Measurements from ENCODE around the gene APH1B.

GRCh38 chr15:63308491-63308890, 31.1 kb downstream of the APH1B start:
- TF ChIP-seq, protein P1, sequence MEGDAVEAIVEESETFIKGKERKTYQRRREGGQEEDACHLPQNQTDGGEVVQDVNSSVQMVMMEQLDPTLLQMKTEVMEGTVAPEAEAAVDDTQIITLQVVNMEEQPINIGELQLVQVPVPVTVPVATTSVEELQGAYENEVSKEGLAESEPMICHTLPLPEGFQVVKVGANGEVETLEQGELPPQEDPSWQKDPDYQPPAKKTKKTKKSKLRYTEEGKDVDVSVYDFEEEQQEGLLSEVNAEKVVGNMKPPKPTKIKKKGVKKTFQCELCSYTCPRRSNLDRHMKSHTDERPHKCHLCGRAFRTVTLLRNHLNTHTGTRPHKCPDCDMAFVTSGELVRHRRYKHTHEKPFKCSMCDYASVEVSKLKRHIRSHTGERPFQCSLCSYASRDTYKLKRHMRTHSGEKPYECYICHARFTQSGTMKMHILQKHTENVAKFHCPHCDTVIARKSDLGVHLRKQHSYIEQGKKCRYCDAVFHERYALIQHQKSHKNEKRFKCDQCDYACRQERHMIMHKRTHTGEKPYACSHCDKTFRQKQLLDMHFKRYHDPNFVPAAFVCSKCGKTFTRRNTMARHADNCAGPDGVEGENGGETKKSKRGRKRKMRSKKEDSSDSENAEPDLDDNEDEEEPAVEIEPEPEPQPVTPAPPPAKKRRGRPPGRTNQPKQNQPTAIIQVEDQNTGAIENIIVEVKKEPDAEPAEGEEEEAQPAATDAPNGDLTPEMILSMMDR (IDR thresholded peaks at IDR 0.05 in 8 of 11, conservative IDR thresholded peaks at IDR 0.05 in 3 of 11): no peak
- TF ChIP-seq POLR2A (IDR thresholded peaks at IDR 0.05) (no peak), POLR2AphosphoS5 (IDR thresholded peaks at IDR 0.05) (no peak)
